Stimulated activated CD8-positive, alpha-beta memory T cell treated with anti-CD3 and anti-CD28 coated beads, Interleukin-4, amount 100 ng/mL, for 48 hours (primary cell): ENCODE measurements around the gene NUP62.

Source experiments
- DNase-seq: peaks from one replicate; pipeline ENCODE4 v3.0.0-alpha.2; 2020

Gene NUP62

GRCh38 chr19:49863254-49863934 is 65.9 kb downstream of the NUP62 start:
- DNase-seq: no peak

DNA sequence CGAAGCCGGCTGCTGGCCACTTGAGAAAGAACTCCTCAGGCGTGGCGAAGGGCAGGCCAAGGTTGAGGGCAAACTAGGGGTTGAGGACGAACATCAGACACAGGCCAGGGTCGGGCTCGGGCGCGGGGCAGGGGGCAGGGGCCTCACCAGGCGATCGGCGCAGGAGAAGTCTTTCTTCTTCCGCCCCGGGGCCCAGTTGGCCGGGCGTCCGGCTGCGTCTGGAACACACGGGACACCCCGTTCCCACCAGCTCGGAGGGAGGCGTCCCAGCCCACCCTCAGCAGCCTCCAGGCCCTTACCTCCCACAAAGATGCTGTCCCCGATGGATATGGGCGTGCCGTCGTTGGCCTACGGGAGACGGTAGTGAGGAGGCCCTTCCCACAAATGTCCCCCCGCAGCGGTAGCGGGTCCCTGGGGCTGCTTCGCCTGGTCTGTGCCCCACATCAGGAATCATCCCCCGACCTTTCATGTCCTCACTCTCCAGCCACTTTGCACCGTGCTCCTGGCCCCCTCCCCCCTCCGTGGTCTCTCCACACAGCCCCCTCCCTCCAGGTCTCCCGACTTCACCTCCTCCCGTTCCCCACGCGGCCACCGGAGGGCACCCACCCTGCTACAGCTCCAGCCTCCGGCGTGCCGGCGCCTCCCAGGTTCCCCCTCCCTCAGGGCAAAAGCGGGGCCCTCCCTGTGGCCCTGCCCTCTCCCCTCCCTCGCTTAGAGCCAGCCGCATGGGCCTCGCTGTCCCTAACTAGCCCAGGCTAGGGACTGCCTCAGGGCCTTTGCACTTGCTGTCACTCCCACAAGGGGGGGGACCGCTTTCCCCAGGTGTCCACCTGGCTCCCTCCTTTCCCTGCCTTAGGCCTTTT is 66.7 kb downstream of the NUP62 start:
- DNase-seq: peak; percentile 56

DNA sequence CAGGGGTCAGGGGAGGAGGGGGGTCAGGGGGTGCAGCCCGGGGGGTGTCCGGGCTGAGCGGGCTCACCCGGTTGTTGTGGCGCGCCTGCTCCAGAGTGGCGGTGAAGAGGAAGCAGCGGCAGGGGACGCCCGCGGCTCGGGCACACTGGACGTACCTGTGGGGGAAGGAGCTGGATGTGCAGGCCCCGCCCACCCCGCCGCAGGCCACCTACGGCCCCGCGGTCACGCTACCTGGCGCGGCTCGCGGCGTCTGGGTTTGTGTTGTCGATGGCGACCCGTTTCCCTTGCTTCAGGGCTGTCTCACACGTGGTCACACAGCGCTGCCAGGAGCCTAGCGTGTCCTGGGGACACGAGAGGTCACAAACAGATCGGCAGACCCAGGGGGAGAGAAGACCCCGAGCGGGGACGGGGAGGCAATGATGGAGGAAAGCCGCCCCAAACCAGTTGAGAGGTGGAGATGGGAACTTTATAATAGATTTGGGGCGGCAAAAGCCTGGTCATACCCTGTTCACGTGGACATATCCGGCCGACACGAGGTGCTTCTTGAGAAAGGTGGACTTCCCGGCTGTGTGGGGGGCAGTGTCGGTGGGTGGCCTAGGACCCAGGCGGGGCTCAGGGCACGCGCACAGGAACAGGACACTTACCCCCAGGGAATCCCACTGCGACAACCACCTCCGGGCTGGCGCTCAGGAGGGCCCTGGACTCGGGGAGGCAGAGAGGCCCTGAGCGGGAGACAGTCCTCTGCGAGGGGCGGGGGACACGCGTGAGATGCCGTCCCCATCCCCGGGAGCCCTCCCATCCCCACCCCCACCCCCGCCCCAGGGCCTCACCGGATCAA is 67.5 kb downstream of the NUP62 start:
- no peak for DNase-seq

DNA sequence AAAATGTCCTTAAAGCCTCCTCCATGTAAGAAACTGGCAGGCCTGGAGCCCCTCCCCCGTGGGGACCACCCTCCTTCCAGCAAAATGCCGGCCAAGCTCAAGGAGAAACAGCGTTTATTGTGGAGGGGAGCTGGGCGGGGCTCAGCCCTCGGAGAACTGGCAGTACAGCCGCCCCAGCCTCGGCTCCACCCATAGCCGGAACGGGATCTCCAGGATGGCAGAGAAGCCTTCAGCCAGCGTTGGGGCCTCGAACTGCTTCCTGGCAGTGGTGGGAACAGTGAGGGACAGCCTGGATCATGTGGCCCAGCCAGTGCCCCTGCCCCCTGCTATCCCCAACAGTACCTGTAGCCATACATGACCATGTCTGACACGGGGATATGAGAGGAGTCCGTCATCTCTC is 68.2 kb downstream of the NUP62 start:
- no peak for DNase-seq

DNA sequence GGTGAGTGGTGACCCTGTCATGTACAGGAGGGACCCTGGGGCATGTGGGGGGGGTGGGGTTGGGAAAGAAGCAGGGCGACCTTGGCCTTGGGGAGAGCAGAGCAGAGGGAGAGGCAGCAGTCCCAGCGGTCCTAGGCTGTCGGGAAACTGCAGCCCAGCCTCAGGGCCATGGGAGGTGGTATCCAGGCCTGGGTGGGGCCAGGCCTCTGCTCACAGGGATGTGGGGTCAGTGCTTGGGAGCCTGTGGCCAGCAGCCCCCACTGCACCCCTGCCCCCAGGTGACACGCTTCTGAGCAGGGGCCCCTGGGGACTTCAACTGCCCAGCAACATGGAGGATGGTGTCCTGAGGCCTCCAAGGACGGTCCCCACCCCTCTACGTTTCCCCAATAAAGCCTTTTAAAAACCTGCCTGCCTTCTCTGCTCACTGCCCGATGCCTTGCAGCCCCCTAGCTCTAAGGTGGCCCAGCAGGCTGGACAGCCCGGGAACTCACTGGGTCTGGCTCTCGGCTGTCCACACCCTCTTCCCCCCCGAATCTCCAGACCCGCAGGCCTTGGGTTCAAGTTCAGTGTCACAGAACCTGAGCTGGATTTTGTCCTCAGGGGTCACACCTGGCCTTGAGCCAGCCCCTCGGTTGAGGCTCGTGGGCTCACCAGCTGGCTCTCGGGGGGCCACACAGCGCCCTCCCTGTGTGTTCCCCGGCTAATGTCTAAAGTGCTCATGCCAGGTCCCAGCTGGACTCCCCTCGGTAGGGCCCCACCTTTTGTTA is 68.8 kb downstream of the NUP62 start:
- DNase-seq: no peak

DNA sequence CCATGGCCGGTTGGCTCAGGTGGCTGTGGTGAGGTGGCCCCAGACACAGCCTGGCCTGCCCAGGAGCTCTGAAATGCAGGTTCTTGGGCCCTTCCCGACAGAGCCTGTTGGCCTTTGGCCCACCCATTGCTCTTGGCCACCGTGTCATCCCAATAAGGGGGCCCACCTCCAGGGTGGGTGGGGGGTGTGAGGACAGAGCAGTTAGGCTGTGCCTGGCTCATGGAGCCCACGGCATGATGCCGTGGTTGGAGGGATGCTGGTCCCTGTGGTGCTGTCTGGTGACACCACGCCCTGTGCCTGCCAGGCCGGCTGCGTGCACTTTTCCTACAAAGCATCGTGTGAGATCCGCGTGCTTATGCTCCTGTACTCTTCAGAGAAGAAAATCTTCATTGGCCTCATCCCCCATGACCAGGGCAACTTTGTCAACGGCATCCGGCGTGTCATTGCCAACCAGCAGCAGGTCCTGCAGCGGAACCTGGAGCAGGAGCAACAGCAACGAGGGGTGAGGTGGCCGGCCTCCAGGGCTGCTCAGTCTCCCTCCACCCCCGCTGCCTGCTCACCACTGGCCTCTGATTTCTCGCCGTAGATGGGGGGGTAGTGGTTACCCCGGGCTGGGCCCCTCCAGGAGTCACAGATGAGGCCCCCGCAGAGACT is 69.5 kb downstream of the NUP62 start:
- no peak for DNase-seq

DNA sequence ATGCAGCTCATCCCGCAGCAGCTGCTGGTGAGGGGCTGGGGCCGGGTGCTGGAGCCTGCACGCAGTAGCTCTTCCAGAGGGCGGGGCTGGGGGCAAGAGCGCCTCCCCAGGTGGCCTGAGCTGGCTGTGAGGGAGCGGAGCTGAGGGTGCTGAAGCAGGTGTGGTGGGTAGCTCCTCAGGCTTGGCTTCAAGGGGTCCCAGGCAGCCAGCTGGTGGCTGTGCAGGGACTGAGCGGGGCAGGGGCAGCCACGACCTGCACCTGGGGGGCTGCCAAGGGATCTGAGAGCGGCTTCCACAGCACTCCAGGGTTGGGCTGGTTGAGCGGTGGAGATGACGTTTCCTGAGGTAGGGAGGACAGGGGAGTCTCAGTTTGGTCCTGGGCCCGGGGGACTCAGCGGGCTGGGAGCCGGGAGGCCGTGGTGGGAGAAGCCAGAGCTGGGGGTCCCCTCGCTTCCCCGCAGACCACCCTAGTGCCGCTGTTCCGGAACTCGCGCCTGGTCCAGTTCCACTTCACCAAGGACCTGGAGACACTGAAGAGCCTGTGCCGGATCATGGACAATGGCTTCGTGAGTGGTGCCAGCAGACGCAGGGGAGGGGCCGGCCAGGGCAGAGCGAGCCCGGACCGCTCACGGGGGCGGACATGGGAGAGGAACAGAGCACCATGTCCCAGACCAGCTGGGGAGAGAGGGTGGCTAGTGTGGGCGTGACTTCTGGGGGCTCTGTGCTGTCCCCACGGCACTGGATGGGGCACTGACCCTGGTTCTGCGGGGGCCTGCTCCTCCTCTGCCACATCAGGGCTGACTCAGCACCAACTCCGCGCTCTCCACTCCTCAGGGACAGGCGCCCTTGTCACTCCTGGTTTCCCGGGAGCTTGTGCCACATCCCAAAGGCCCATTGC is 71.0 kb downstream of the NUP62 start:
- no peak for DNase-seq

GRCh38 chr19:49857838-49858087 is 71.5 kb downstream of the NUP62 start:
- no peak for DNase-seq

- DNase-seq: no peak
These were observed 72.1 kb downstream of the NUP62 start for GRCh38 chr19:49857061-49857837.
